ENCODE measurements around the gene LCN15.
A peak's percentile ranks its signal among the peaks of the same experiment; 100 is the strongest.
"Not testable (repeated sequence)": the region's sequence is repeated elsewhere in the genome, so short reads cannot be mapped to it uniquely, and the experiment has no call there.

The LCN15 gene

DNA sequence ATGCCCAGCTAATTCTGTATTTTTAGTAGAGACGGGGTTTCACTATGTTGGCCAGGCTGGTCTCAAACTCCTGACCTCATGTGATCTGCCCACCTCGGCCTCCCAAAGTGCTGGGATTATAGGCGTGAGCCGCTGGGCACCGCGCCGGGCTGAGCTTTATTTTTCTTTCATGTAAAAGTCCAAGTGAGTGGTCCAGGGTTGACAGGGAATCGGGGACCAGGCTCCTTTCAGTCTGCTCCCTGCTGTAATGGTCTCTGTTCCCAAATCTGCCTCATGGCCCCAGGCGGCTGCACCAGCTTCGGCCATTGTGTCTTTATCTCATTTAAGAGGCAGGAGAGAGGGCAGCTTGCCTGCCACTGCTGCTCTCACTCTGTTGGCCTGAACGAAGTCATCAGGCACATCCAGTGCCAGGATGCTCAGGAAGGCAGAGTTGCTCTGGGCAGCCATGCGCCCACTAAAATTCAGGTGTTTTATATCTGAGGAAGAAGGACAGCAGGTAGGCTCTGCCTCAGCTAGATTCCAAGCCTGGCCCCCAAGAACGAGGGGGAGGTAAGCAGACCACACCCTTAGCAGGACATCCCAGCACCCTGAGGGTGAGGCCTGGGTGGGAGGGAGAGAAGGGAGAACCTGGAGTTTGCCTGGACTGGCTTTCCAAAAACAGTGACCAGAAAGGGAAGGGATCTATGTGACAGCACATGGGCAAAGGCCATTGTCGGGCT, 30.1 kb upstream of the LCN15 start:
- DNase-seq (ENCODE audit: low spot score), result no peak

DNA sequence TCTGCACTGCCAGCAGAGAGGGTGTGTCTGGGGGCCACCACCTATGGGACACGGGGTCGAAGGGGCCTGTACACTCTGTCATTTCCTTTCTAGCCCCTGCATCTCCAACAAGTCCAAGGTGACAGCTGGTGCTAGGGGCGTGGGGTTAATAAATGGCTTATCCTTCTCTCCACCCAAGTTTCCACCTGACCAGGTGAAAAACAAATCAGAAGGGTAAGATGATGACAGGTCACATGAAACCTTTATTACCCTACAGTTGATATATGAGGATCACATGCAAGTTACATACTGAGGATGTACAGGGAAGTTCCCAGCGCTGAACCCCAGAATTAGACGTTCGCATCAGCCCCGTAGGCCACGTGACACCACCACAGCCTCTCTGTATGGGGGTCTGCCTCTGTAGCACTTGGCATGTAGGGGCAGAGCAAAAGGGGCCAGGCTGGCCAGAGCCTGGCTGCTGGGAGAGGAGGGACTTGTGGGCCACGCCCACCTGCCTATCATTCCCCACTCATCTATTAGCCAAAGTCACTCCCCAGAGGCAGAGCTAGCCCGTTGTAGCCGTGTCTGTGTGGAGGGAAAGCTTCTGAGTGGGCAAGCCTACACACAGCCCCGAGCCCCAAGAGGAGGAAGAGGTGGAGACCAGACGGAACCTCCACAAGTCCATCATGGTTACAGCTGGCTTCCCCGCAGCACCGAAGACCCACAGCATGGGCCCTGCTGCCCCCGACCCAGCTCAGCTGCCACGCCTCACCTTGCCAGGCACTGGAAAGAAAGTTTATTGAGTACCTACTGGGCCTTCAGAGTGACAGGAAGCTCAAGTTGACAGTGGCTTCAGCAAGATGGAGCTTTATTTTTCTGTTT, 29.0 kb upstream of the LCN15 start:
- no peak for DNase-seq (ENCODE audit: low spot score)

DNA sequence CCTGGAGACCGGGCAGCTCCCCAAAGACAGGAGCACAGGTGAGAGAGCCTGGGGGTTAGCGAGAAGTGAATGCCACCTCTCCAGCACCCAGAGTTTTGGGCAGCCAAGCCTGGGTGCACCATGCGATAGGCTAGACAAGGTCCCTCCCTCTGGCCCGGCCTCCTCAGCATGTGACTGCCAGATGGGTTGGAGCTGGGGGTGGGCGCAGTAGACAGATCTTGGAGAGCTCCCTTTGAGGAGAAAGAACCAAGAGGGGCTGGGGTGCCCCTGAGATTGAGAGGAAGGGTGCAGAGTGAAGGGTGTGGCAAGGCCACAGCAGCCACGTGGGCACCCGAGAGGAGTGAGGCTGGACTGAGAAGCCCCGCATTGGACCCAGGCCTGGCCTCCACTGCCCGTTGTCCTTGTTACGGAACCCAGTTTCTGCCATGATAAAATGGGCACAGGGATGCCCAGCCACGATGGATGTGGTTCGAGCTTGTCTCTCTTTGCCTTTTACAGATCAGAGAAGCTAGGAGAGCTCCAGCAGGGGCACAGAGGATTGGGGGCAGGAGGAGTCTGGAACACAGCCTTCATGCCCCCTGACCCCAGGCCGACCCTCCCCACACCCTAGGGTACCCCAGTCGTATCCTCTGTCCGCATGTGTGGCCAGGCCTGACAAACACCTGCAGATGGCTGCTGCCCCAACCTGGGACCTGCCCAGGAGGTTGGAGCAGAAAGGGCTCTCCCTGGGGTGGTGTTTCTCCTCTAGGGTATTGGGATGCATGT, 28.2 kb upstream of the LCN15 start:
- no peak for DNase-seq (ENCODE audit: low spot score)

DNA sequence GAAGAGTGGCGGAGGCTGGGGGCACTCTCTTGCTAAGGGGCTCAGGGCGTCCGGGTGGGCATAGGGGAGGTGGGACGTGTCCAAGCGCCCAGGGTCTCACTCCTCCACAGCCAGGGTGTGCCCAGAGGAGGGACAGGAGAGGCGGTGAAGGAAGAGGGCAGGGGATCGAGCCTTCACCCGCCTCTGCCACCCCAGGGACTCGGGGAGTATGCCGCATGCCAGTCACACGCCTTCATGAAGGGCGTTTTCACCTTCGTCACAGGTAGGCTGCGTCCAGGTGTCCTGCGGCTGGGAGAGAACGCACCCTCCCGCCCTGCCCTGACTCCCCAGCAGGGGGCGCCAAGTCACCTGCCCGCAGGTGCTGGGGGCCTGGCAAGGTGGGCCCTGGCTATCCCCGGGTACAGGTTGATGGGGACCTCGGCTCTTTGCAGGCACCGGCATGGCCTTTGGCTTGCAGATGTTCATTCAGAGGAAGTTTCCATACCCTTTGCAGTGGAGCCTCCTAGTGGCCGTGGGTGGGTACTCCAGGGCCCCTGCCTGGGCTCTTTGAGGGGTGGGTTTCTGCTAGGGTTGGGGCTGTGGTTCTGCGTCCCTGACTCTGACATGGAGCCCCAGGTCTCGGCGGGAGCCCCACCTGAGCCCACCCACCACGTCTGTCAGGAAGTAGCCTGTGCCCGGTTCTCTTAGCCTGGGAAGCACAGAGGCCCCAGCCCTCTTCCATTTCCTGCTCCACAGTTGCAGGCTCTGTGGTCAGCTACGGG, 27.4 kb upstream of the LCN15 start:
- DNase-seq (ENCODE audit: low spot score), result no peak

DNA sequence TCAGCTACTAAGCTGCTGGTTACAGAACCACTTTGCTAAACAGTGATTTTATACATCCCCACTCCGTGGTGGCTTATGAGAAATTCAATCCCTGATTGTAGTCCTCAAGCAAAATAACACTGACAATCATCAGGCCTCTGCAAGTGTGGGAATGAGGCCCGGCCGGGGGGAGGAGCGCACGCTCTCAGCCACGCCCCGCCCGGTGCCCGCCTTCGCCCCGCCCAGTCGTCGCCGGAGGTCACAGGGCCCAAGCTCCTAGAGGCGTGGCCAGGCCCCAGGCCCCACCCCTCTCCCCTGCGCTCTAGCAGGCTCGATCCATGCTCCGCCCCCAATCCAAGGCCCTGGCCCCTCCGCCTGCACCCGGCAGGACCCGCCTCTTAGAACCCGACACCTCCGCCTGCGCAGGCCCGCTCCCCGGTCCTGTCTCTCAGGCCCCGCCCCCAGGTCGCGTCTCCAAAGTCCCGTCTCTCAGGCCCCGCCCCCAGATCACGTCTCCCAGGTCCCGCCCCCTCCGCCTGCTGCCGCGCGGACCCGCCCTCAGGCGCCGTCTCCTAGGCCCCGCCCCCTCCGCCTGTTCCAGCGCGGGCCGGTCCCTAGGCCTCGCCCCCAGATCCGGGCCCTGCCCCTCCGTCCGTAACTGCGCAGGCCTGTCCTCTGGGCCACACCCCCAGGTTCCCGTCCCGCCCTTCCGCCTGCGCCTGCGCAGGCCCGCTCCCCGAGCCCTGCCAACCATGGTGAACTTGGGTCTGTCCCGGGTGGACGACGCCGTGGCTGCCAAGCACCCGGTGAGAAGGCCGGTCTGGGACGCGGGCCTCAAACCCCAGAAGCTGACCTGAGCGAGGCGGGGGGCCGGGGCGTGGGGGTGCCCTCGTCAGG, 26.6 kb upstream of the LCN15 start, which contains the start of gene TMEM141:
TSS of gene TMEM141 (plus strand) at position 705 of the 876 bp plus-strand sequence. CDS start at position 732, 27 bp downstream.
- DNase-seq (ENCODE audit: low spot score), result peak; percentile 100

DNA sequence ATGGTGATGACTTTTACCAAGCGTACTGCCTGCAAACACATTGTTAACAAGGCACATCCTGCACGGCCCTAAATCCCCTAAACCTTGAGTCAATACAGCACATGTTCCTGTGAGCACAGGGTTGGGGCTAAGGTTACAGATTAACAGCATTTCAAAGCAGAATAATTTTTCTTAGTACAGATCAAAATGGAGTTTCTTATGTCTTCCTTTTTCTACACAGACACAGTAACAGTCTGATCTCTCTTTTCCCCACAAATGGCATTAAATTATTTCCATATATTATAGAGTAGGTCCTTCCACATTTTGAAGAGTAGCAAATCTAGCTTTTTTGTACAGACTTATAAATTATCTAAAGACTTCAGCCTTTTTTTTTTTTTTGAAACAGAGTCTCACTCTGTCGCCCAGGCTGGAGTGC, 25.2 kb upstream of the LCN15 start:
- no peak for DNase-seq (ENCODE audit: low spot score)

- DNase-seq (ENCODE audit: low spot score), result not testable (repeated sequence)
Measured at GRCh38 chr9:136788644-136789522, 24.6 kb upstream of the LCN15 start.

DNA sequence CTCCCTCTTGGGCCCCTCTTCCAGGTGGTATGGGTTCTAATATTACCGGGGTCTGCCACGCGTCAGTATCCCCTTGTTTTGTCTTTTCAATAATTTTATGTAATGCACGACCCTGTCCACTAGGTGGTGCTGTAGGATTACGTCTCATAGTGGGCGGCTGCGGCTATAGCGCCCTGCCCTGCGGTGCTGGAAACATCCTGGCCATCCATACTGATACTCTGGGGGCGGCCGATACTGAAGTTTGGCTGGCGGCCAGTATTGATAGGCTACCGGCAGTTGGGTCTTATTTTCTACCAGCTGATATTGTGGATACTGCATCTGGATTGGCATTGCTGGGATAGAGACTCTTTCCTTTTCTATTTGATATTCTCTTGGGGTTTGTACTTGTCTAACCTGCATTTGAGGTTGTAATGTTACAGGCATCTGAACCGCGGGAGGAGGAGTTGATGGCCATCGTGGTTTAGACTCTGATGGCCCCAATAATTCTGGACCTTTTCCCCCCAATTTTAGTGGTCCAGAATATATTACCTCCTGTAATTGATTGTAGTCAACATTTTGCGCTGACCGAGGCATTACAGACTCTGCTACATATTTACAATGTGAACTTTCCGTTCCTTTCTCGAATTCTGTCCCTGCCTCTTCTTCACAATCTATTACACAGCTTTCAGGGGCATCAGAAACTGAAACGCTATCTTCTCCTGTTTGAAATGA, 23.5 kb upstream of the LCN15 start:
- no peak for DNase-seq (ENCODE audit: low spot score)

DNA sequence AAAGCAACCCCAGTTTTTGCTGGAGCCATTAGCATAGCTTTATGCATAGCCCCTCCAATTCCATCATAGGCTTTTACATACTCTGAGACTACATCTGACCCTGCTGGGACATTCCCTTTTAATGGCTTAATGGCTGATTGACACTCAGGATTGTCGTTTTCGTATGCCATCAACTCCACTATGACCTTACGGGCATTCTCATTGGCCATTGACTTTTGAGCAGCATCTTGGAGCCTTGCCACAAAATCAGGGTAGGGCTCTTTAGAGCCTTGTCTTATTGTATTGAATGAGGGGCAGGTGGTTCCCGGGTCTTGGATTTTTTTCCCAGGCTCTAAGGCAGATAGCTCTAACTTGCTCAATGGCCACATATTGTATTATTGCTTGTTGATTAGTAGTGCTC, 22.7 kb upstream of the LCN15 start:
- DNase-seq (ENCODE audit: low spot score), result not testable (repeated sequence)

- no peak for DNase-seq (ENCODE audit: low spot score)
Measured at GRCh38 chr9:136786451-136786850, 22.1 kb upstream of the LCN15 start.

GRCh38 chr9:136785565-136786355, 21.4 kb upstream of the LCN15 start:
- not testable (repeated sequence) for DNase-seq (ENCODE audit: low spot score)

DNA sequence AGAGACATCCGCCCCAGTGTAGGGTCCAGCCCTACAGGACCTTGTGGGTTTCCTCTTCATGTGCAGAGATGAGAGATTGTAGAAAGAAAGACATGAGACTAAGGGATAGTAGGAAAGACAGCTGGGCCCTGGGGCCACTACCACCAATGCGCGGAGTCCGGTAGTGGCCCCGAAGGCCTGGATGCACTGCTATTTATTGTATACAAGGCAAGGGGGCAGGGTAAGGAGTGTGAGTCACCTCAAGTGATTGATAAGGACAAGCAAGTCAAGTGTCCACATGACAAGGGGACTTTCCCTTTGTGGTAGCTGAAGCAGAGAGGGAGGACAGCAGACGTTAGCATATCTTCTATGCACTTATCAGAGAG, 20.7 kb upstream of the LCN15 start:
- DNase-seq (ENCODE audit: low spot score), result no peak

DNA sequence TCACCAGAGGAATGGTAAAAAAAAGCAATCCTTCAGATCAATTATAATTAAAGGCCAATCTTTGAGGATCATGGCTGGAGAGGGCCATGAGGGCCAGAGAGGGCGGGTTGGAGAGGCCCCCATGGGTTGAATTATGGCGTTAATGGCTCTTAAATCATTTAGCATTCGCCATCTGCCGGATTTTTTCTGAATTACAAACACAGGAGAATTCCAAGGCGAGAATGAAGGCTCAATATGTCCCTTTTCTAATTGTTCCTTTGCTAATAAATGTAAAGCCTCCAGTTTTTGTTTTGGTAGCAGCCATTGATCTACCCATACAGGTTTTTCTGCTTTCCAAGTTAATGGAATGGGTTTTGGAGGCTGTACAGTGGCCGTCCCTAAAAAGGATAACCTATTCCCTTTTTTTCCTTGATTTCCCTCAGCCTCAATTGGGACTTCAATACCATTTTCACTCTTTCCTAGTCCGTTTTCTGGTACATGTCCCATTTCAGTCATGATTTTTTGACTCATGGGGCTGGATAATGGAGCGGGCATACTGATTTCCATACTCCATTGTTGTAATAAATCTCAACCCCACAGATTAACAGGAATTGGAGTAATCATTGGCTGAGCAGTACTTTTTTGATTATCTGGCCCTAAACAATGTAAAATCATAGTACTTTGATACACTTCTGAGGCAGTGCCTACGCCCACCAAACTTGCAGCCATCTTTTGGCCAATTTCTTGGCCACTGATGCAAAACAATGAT, 20.1 kb upstream of the LCN15 start:
- DNase-seq (ENCODE audit: low spot score), result no peak

DNA sequence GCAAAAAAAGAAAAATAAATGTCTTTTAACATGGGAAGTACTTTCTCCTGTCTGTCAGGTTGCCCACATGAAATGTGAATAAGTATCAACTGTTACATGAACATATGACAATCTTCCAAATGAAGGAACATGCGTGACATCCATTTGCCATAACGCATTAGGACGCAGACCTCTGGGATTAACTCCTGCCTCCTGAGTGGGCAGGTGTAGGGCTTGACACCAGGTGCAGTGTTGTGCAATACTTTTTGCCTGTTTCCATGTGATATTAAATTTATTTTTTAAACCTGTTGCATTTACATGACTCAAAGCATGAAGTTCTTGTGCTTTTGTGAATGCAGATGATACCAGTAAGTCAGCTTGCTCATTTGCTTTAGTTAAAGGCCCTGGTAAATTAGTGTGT, 18.1 kb upstream of the LCN15 start:
- no peak for DNase-seq (ENCODE audit: low spot score)

DNA sequence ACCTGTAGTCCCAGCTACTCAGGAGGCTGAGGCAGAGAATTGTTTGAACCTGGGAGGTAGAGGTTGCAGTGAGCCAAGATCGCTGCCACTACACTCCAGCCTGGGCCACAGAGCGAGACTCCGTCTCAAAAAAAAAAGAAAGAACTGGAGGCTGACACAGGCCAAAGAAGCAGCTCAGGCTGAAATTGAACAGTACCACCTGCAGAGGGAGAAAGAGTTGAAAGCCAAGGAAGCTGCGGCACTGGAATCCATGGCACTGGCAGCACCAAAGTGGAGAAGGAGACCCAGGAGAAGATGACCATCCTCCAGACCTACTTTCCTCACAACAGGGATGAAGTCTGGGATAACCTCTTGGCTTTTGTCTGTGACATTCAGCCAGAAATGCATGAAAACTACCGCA, 15.5 kb upstream of the LCN15 start:
- no peak for DNase-seq (ENCODE audit: low spot score)

DNA sequence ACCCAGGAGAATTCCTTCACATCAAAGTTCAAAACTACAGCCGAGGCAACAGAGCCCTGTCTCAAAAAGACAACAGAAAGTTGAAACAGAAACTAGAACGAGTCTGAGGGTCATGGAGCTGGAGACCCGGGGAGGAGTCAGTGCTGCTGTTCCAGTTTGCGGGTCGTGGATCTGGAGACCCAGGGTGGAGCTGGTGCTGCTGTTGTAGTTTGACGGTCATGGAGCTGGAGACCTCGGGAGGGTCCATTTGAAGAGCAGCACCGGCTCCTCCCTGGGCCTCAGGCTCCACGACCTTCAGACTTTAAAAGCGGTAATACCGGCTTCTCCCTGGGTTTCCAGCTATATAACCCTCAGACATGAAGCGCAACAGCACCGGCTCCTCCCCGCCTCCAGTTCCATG, 13.0 kb upstream of the LCN15 start:
- no peak for DNase-seq (ENCODE audit: low spot score)

DNA sequence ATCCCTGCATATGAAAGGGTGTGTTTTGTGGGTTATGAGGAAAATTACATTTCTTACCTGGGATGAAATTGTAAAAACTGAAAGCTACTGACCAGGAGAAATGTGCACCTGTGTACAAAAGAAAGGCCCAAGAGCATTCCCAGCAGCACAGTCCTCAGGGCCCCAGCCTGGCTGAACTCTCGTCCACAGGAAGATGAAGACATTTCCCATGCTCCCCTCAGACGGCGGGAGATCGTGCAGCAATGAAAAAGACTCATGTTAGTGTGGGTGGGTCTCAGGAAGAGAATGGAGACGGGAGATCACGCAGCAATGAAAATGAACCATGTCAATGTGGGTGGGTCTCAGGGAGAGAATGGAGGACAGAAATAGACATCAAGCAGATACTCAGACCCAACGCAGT, 12.6 kb upstream of the LCN15 start:
- DNase-seq (ENCODE audit: low spot score), result no peak

DNA sequence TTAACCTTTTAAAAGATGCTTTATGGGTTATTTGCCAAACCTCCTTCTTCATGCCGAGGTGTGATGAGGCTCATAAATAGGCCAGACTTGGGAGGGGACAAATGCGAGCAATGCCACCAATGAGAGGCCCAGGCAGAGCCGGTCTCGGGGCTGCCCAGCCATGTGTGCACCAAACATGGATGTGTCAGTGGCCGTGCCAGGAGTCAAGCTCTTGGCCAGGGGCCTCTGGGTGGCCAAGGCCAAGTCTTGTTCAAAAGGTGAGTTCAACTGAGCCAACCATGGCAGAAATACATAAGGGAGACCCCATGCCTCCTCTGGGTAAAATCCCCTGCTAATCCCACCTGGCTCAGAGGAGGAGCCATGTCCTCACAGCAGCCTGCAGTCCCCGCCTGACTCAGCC, 10.9 kb upstream of the LCN15 start:
- no peak for DNase-seq (ENCODE audit: low spot score)
